Measurements from ENCODE around the gene COLEC12.

GRCh38 chr18:490024-490366, 10.5 kb downstream of the COLEC12 start:
- TF ChIP-seq POLR2A (IDR thresholded peaks at IDR 0.05) (no peak), POLR2AphosphoS5 (IDR thresholded peaks at IDR 0.05) (no peak)
